IPS DF 6.9 (cell line): Measurements from ENCODE around the gene ERG28.

Experiments used
- DNase-seq: peaks from one replicate; pipeline ENCODE4 v3.0.0-alpha.2; 2013; ENCODE audit warnings: low read depth, low spot score
- H3K27ac ChIP-seq: one replicate; pipeline ENCODE4 v1.5.1; 2013; ENCODE audit warnings: low read length, control low read depth
- H3K27me3 ChIP-seq: 2 replicates; pipeline ENCODE4 v1.6.1; 2013; ENCODE audit warnings: mild to moderate bottlenecking, low read length; ENCODE audit not compliant: control insufficient read depth, insufficient read depth
- H3K36me3 ChIP-seq: 2 replicates; pipeline ENCODE4 v1.6.1; 2013; ENCODE audit warnings: low read length; ENCODE audit not compliant: control insufficient read depth, insufficient read depth
- H3K4me1 ChIP-seq: 2 replicates; pipeline ENCODE4 v1.6.1; 2013; ENCODE audit warnings: low read length; ENCODE audit not compliant: control insufficient read depth, insufficient read depth
- H3K4me3 ChIP-seq: 2 replicates; pipeline ENCODE4 v1.5.1; 2013; ENCODE audit warnings: mild to moderate bottlenecking, low read length
- H3K9me3 ChIP-seq: 2 replicates; pipeline ENCODE4 v1.6.1; 2013; ENCODE audit warnings: low read length, inconsistent platforms; ENCODE audit not compliant: control insufficient read depth, insufficient read depth
- WGBS: extraction: QIAGEN DNeasy Blood & Tissue Kit; methylation state at CpG from one replicate; pipeline ENCODE4 v1.1.7; 2013; ENCODE audit warnings: mixed read lengths, missing lambda C conversion rate; ENCODE audit not compliant: insufficient read length, insufficient coverage; 5-methylcytosine and 5-hydroxymethylcytosine counted together

Gene ERG28

DNA sequence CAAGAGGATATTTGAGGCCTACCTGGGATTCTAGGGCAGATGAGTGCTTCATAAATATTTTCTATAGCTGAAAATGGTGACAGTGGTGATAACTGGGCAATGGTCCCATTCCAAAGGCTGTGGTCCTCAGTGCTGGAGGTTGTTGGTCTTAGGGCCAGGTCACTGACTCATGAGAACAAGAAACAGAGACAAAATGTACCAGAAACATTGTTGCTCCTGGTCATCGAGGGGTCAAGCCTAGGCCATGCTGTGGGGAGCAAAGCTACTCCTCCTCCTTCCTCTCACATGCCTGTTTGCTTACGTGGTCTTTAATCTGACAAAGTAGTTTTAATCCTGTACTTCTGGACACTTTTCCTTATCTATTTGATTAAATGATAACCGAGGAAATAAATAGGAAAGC is 33.8 kb downstream of the ERG28 start:
- WGBS = no CpG with 5 or more reads among the region's 3 CpGs
- no peak overlapping the region for H3K27ac ChIP-seq
- peaks cover 6% of the 10 kb centered on the region for H3K4me1 ChIP-seq
- no peaks in the 10 kb centered on the region for H3K9me3 ChIP-seq
- no peaks in the 10 kb centered on the region for H3K36me3 ChIP-seq
- no peaks in the 10 kb centered on the region for H3K27me3 ChIP-seq
- no peak for DNase-seq
- no peak overlapping the region for H3K4me3 ChIP-seq

DNA sequence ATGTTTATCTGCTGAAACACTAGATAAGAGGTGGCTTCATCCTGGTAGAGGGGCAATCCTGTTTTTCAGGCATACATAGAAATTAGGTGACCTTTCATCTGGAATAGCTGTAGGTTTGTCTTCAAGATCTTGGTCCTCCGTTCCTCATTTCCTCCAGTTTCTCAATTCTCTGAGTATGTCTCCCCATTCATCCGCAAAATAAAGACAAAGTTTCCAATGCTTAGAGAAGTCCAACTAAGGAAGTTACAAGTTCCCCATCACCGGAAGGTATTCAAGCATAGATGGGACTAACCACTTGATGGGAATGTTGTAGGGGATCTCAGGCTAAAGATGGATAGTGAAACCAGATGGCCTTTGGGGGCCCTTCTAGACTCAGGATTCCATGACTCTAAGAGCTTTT is 34.3 kb downstream of the ERG28 start:
- no peak overlapping the region for H3K4me3 ChIP-seq
- WGBS = no CpG with 5 or more reads among the region's 3 CpGs
- no peaks in the 10 kb centered on the region for H3K27me3 ChIP-seq
- H3K27ac ChIP-seq = no peak overlapping the region
- peaks cover 4% of the 10 kb centered on the region; the same call in 1 of the 2 replicates for H3K4me1 ChIP-seq
- H3K9me3 ChIP-seq = no peaks in the 10 kb centered on the region
- no peak for DNase-seq
- no peaks in the 10 kb centered on the region for H3K36me3 ChIP-seq

DNA sequence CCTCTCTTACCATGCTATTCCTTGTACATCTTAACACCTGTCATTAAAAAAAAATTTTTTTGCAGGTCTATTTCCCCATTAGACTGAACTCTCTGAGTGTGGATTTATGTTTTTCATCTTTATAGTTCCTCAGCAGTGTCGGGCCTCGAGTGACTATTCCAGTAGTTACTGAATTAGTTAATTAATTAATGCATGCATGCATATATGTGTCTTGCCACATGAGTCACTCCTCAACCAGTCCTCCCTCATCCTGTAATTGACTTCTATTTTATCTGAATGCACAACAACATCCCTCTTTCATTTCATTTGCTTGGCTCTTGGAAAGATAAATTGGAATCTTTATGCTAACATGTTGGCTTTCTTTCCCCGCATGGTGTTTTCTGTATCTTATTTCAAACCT is 35.6 kb downstream of the ERG28 start:
- Histone ChIP-seq H3K4me3 (no peak overlapping the region), H3K27me3 (no peaks in the 10 kb centered on the region), H3K4me1 (no peaks in the 10 kb centered on the region; the same call in 1 of the 2 replicates), H3K36me3 (no peaks in the 10 kb centered on the region), H3K9me3 (no peaks in the 10 kb centered on the region), H3K27ac (no peak overlapping the region)
- no peak for DNase-seq
- WGBS = no CpG with 5 or more reads among the region's 3 CpGs

DNA sequence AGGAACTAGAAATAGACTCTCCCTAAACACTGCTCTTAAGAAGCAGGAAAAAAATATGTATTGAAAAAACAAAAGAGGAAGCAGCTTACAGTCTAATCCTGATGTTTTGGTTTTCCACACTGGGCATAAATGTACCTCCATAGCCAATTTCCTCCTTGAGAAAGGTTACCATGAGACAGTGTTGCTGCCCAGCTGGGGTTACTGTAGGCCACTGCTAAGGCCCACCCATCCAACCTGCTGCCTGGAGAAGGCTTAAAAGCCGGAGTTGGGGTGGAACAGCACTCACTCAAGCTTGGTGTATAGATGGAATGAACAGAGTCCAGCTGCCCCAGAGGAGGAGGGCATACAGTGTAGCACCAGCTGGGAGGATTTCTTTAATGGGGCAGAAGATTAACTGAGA is 41.1 kb downstream of the ERG28 start:
- Histone ChIP-seq H3K4me3 (no peak overlapping the region), H3K9me3 (no peaks in the 10 kb centered on the region), H3K36me3 (no peaks in the 10 kb centered on the region), H3K4me1 (no peaks in the 10 kb centered on the region), H3K27ac (no peak overlapping the region), H3K27me3 (no peaks in the 10 kb centered on the region)
- no CpG with 5 or more reads among the region's 1 CpG for WGBS
- no peak for DNase-seq

DNA sequence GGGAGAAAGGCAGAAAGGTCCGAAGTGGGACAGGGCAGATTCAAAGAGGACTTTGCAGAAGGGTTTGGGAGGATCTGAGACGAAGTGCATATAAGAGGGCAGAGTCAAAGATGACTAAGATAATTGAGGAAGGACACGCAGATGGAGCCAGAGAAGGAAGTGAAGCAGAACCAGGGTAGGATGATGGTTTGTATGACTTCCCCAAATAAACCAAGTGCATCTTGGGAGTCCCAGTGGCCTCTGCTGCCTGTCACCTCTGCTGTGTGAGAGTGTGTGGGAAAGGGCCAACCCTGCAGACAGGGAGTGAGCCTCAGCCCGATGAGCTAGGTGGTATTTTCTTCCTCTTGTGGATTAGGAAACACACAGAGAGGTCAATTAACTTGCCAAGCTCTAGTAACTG is 45.5 kb downstream of the ERG28 start:
- Histone ChIP-seq H3K27ac (no peak overlapping the region), H3K4me1 (no peaks in the 10 kb centered on the region), H3K36me3 (no peaks in the 10 kb centered on the region), H3K27me3 (no peaks in the 10 kb centered on the region), H3K4me3 (no peak overlapping the region), H3K9me3 (no peaks in the 10 kb centered on the region)
- no peak for DNase-seq
- WGBS = no CpG with 5 or more reads among the region's 4 CpGs

DNA sequence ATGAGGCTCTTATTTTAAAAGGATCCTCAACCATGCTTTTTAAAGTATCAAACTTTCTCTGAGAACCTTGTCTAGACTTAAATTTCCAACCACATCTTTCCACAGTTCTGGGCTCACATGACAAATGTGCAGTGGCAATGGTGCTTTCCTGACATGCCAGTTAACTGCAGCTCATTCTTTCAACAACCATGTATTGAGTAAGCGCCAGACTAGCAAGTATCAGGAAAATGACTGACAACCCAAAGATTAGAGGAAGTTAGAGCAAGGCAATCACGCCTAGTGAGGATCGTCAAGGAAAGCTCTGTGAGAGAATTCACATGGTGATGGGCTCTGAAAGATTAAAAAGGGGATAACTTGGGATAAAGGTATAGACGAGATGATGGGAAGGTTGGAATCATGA is 46.5 kb downstream of the ERG28 start:
- Histone ChIP-seq H3K36me3 (no peaks in the 10 kb centered on the region), H3K9me3 (no peaks in the 10 kb centered on the region), H3K4me3 (no peak overlapping the region), H3K27ac (no peak overlapping the region), H3K27me3 (no peaks in the 10 kb centered on the region), H3K4me1 (no peaks in the 10 kb centered on the region)
- no peak for DNase-seq
- WGBS = 100% methylated on average over 1 of the region's 4 CpGs

DNA sequence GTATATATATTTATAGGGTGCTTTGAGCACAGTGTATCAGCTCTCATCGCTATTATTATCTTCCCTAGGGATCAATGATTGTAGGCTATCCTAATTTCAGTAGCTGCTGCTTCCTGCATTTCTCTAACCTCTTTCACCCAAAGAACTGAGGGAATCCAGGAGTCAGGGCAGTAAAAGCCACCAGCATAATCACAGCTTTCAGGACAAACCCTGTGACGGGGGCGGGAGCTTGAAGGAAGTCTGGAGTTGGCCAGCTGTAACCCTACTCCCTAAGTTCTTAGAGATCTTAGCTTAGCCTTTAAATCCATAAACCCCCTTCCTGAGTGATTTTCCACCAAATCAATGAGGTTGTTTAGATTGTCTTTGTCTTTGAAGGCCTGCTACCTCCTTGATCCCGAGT is 48.5 kb downstream of the ERG28 start:
- H3K27ac ChIP-seq = no peak overlapping the region
- no peak for DNase-seq
- H3K27me3 ChIP-seq = no peaks in the 10 kb centered on the region
- H3K4me3 ChIP-seq = no peak overlapping the region
- no CpG with 5 or more reads among the region's 4 CpGs for WGBS
- no peaks in the 10 kb centered on the region for H3K9me3 ChIP-seq
- H3K36me3 ChIP-seq = no peaks in the 10 kb centered on the region
- no peaks in the 10 kb centered on the region for H3K4me1 ChIP-seq

DNA sequence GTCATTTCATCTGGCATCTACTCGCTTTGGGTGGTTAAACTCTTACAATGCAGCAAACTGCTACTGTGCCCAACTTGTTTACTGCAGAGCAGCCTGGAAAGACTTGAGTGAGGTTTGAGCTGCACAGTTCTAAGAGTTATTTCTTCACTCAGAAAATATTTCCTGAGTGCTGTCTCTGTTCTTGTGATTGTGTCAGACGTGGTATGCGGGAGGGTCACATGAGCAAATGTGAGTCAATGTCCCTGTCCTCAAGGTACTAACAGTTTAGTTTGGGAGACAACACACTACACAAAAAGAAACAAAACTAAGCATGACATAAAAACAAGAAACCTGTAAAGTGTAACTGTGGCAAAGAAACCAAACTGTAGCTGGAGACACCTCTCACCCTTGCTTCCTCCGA is 49.8 kb downstream of the ERG28 start:
- no CpG with 5 or more reads among the region's 4 CpGs for WGBS

DNA sequence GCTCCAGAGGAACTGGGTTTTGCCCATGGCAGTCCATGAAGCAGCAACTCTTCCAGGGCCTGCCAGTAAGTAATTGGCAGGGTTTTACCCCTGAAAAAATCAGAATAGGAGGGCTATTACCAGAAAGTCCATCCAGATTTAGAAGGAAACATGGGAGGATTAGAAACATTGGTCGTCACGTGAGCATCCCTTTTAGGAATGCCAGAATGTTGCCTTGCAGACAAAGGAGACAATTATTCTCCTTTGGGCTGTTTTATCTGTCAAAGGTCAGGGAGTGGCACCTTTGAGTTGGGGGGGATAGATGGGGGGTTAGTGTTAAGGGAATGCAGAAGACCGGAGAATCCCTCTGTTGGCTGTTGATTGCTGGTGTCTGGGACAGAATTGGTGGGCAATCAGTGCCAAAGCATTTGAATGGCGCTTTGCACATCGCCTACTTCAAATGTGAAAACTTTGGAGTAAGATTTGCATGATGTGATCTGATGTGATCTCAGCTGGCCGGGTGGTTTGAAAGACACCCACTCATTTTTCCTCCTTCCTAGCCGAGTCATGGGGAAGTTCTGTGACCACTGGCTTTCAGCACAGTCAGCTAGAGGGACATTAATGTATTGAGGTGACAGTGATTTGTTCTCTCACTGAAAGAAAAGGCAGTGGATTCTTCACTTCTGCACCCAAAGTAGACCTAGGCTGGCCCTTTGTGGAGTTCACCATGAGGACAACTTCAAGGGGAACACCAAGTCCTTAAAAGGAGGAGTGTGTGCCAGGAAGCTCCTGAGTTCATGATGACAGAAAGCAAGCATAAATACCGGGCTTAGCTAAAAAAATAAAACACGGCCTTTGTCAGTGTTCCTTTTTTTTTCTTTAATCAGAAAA is 50.8 kb downstream of the ERG28 start:
- WGBS = no CpG with 5 or more reads among the region's 9 CpGs
- H3K4me1 ChIP-seq = no peaks in the 10 kb centered on the region

More for the DNA sequence above, 49.8 kb downstream of the ERG28 start:
- Histone ChIP-seq H3K4me3 (no peak overlapping the region), H3K27me3 (no peaks in the 10 kb centered on the region), H3K36me3 (no peaks in the 10 kb centered on the region), H3K9me3 (no peaks in the 10 kb centered on the region), H3K4me1 (no peaks in the 10 kb centered on the region), H3K27ac (no peak overlapping the region)
- DNase-seq = no peak

DNA sequence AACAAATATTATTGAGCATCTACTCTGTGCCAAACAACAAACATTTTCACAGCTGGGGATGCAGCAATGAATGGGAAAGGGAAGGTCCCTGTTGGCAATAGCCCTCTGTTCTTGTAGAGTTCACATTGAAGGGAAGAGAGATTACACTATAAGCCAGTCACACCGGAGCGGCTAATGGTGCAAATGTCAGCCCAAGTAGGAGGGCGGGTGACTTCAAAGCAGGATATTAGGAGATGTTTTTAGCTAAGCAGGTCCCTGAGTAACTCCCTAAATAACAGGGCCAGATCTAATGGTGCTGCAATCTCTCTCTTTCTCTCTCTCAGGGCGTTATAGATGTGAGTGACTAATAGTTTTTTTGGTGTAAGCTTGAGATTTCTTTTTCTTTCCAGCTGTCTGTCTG is 51.6 kb downstream of the ERG28 start:
- Histone ChIP-seq H3K27ac (no peak overlapping the region), H3K9me3 (no peaks in the 10 kb centered on the region), H3K27me3 (no peaks in the 10 kb centered on the region), H3K36me3 (no peaks in the 10 kb centered on the region), H3K4me3 (no peak overlapping the region), H3K4me1 (no peaks in the 10 kb centered on the region)
- DNase-seq = no peak
- no CpG with 5 or more reads among the region's 4 CpGs for WGBS

More for the DNA sequence above, 50.8 kb downstream of the ERG28 start:
- no peaks in the 10 kb centered on the region for H3K27me3 ChIP-seq
- no peaks in the 10 kb centered on the region for H3K36me3 ChIP-seq
- DNase-seq = no peak
- no peak overlapping the region for H3K4me3 ChIP-seq
- no peaks in the 10 kb centered on the region for H3K9me3 ChIP-seq
- no peak overlapping the region for H3K27ac ChIP-seq
